ENCODE data around the gene ETV6. TPM values are rescaled to one million over a fixed set of nuclear protein-coding genes. Genes with fewer than 3 reads are reported as not detected.

The ETV6 gene
- polyA plus RNA-seq, 3 donors: 6.8 to 45.1 (median 11.7) TPM

GRCh38 chr12:11922361-11922760, 272.9 kb downstream of the ETV6 start:
- WGBS (ENCODE audit: insufficient coverage): no CpG with 5 or more reads among the region's 1 CpG
- Histone ChIP-seq H3K9me3 (replicated peaks in 1 of 2; ENCODE audit: control insufficient read depth in 1 of 2, insufficient read depth in 1 of 2, low read length in 2 of 2) (no peaks in the 10 kb centered on the region), H3K27ac (ENCODE audit: low read depth in 1 of 2, low read length in 2 of 2) (no peak overlapping the region), H3K27me3 (ENCODE audit: control insufficient read depth in 2 of 2, insufficient read depth in 2 of 2, low read length in 2 of 2) (no peaks in the 10 kb centered on the region), H2AFZ (ENCODE audit: insufficient read depth, low read depth, low read length, poor library complexity, severe bottlenecking) (no peak overlapping the region), H3K4me1 (ENCODE audit: control insufficient read depth in 1 of 2, insufficient read depth in 2 of 2, low read length in 2 of 2) (no peaks in the 10 kb centered on the region), H3K79me2 (ENCODE audit: insufficient read depth, low read length) (no peaks in the 10 kb centered on the region), H4K20me1 (ENCODE audit: insufficient read depth, low read length) (no peaks in the 10 kb centered on the region), H3K4me2 (replicated peaks; ENCODE audit: extremely low read depth, low read length, poor library complexity, severe bottlenecking) (no peak overlapping the region), H3K36me3 (replicated peaks in 1 of 2; ENCODE audit: control insufficient read depth in 1 of 2, insufficient read depth in 2 of 2, low read length in 2 of 2) (no peaks in the 10 kb centered on the region), H3K4me3 (replicated peaks in 1 of 3; ENCODE audit: low read depth in 2 of 3, low read length in 3 of 3) (no peak overlapping the region), H3K9ac (ENCODE audit: insufficient read depth, low read length, poor library complexity, severe bottlenecking) (no peak overlapping the region)
- intact Hi-C loops (cut with micrococcal nuclease): no loop called here
- TF ChIP-seq, protein P1, sequence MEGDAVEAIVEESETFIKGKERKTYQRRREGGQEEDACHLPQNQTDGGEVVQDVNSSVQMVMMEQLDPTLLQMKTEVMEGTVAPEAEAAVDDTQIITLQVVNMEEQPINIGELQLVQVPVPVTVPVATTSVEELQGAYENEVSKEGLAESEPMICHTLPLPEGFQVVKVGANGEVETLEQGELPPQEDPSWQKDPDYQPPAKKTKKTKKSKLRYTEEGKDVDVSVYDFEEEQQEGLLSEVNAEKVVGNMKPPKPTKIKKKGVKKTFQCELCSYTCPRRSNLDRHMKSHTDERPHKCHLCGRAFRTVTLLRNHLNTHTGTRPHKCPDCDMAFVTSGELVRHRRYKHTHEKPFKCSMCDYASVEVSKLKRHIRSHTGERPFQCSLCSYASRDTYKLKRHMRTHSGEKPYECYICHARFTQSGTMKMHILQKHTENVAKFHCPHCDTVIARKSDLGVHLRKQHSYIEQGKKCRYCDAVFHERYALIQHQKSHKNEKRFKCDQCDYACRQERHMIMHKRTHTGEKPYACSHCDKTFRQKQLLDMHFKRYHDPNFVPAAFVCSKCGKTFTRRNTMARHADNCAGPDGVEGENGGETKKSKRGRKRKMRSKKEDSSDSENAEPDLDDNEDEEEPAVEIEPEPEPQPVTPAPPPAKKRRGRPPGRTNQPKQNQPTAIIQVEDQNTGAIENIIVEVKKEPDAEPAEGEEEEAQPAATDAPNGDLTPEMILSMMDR (IDR thresholded peaks at IDR 0.05): no peak
- Mint-ChIP-seq H3K27ac (no peak overlapping the region), H3K9me3 (peaks cover 0 to 6% (median 0%) of the 10 kb centered on the region in 7 donors), H3K36me3 (no peaks in the 10 kb centered on the region), H3K4me1 (no peaks in the 10 kb centered on the region), H3K4me3 (no peak overlapping the region), H3K27me3 (ENCODE audit: low read depth in 3 of 3) (peaks cover 1 to 4% (median 1%) of the 10 kb centered on the region in 3 donors)
- DNase-seq: no peak

DNA sequence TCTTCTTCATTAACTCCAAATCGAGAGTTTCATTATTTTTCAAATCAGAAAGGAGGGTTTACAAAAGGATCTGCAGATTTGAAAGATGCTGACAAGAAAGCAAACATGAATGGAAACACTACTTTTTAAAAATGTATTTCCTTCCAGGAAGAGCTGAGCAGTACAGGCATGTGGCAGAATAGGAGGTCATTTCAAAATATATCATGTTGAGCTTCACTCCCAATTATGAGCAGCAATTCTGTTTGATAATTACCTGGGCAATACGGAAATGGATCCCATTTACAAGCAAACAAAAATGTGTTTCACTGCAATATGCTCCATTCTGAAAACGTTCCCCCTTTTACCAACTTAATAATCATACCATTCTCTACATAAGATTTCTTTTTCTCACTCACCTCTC, 273.6 kb downstream of the ETV6 start:
- WGBS (ENCODE audit: insufficient coverage): 83% methylated on average over 2 of the region's 3 CpGs
- no peaks in the 10 kb centered on the region for H3K9me3 ChIP-seq (replicated peaks in 1 of 2; ENCODE audit: control insufficient read depth in 1 of 2, insufficient read depth in 1 of 2, low read length in 2 of 2)
- H3K27me3 ChIP-seq (ENCODE audit: control insufficient read depth in 2 of 2, insufficient read depth in 2 of 2, low read length in 2 of 2): no peaks in the 10 kb centered on the region
- intact Hi-C loops (cut with micrococcal nuclease): no loop called here
- TF ChIP-seq, protein P1 (IDR thresholded peaks at IDR 0.05): no peak
- H3K9ac ChIP-seq (ENCODE audit: insufficient read depth, low read length, poor library complexity, severe bottlenecking): no peak overlapping the region
- Mint-ChIP-seq H3K4me1 (no peaks in the 10 kb centered on the region), H3K9me3 (peaks cover 0 to 6% (median 0%) of the 10 kb centered on the region in 7 donors), H3K27ac (no peak overlapping the region), H3K36me3 (no peaks in the 10 kb centered on the region), H3K27me3 (ENCODE audit: low read depth in 3 of 3) (peaks cover 1 to 2% (median 1%) of the 10 kb centered on the region in 3 donors), H3K4me3 (no peak overlapping the region)
- no peak overlapping the region for H3K4me3 ChIP-seq (replicated peaks in 1 of 3; ENCODE audit: low read depth in 2 of 3, low read length in 3 of 3)
- no peaks in the 10 kb centered on the region for H3K4me1 ChIP-seq (ENCODE audit: control insufficient read depth in 1 of 2, insufficient read depth in 2 of 2, low read length in 2 of 2)
- no peaks in the 10 kb centered on the region for H4K20me1 ChIP-seq (ENCODE audit: insufficient read depth, low read length)
- no peak overlapping the region for H3K4me2 ChIP-seq (replicated peaks; ENCODE audit: extremely low read depth, low read length, poor library complexity, severe bottlenecking)
- no peak overlapping the region for H3K27ac ChIP-seq (ENCODE audit: low read depth in 1 of 2, low read length in 2 of 2)
- no peaks in the 10 kb centered on the region for H3K79me2 ChIP-seq (ENCODE audit: insufficient read depth, low read length)
- DNase-seq: no peak
- H2AFZ ChIP-seq (ENCODE audit: insufficient read depth, low read depth, low read length, poor library complexity, severe bottlenecking): no peak overlapping the region
- no peaks in the 10 kb centered on the region for H3K36me3 ChIP-seq (replicated peaks in 1 of 2; ENCODE audit: control insufficient read depth in 1 of 2, insufficient read depth in 2 of 2, low read length in 2 of 2)

All from CD14-positive monocyte (primary cell).